Measurements from ENCODE around the gene CHST8. TPM values are rescaled to one million over a fixed set of nuclear protein-coding genes. Genes with fewer than 3 reads are reported as not detected.

The CHST8 gene
- total RNA-seq, 6 experiments from 2014 or later = not detected

DNA sequence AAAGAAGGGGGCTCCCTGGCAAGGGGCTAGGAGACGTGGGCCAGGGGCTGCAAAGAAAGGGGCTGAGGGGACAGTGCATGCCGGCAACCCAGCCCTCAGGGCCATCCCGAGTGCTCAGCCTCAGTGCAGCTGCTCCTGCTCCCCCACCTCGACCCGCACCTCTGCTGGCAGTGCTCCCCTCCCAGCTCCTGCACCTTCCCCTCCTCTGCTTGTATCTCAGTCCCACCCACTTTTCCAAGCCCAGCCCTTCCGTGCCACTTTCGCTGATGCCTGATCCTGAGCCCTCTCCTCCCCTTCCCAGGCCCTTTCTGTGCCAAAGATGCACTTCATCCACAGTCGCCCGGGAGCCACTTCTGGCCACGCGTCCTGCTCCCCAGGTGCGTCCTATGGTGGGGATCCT, 105.0 kb downstream of the CHST8 start:
- Mint-ChIP-seq H3K27ac (no peak overlapping the region), H3K27me3 (ENCODE audit: insufficient read depth) (peaks cover 1% of the 10 kb centered on the region), H3K36me3 (ENCODE audit: low read depth) (peaks cover 4% of the 10 kb centered on the region; the same call in 1 of the 2 replicates), H3K9me3 (peaks cover 42% of the 10 kb centered on the region), H3K4me3 (no peak overlapping the region), H3K4me1 (ENCODE audit: low read depth) (no peaks in the 10 kb centered on the region)
- TF ChIP-seq, protein P1, sequence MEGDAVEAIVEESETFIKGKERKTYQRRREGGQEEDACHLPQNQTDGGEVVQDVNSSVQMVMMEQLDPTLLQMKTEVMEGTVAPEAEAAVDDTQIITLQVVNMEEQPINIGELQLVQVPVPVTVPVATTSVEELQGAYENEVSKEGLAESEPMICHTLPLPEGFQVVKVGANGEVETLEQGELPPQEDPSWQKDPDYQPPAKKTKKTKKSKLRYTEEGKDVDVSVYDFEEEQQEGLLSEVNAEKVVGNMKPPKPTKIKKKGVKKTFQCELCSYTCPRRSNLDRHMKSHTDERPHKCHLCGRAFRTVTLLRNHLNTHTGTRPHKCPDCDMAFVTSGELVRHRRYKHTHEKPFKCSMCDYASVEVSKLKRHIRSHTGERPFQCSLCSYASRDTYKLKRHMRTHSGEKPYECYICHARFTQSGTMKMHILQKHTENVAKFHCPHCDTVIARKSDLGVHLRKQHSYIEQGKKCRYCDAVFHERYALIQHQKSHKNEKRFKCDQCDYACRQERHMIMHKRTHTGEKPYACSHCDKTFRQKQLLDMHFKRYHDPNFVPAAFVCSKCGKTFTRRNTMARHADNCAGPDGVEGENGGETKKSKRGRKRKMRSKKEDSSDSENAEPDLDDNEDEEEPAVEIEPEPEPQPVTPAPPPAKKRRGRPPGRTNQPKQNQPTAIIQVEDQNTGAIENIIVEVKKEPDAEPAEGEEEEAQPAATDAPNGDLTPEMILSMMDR (IDR thresholded peaks at IDR 0.05) = no peak
- no peak for DNase-seq

DNA sequence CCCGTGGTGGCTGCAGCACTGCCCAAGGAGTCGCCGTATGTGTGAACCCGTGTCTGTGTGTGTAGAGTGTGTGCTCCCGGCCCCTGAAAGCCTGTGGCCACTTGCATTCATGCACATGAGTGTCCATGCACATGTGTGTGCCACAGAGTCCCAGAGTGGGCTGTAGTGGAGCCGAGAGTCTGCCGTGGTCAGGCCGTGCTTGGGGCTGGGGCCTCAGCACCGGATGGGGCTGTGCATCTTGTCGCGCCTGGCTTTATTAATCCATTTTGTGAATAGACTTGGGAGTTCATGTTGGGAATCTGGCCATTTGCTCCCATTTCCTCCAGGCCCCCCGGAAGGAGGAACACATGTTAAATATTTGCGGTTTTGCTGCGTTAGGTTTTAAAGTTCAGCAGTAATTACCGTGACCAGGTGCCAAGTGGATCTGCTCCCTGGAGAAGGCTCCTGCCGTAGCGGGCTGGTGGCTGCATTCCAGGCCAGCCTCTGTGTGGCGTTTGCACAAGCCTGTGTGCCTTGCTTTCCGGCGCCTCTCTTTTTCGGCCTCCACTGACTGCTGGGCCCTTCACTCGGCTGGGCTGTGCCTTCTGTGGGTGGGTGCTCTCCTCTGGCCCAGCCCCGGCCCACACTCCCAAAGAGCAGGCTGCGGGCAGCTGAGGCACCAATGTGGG, 105.7 kb downstream of the CHST8 start:
- TF ChIP-seq, protein P1 (IDR thresholded peaks at IDR 0.05) = no peak
- Mint-ChIP-seq H3K9me3 (peaks cover 42% of the 10 kb centered on the region), H3K4me3 (no peak overlapping the region), H3K36me3 (ENCODE audit: low read depth) (peaks cover 4% of the 10 kb centered on the region; the same call in 1 of the 2 replicates), H3K27me3 (ENCODE audit: insufficient read depth) (peaks cover 1% of the 10 kb centered on the region), H3K27ac (no peak overlapping the region), H3K4me1 (ENCODE audit: low read depth) (no peaks in the 10 kb centered on the region)
- DNase-seq = no peak

DNA sequence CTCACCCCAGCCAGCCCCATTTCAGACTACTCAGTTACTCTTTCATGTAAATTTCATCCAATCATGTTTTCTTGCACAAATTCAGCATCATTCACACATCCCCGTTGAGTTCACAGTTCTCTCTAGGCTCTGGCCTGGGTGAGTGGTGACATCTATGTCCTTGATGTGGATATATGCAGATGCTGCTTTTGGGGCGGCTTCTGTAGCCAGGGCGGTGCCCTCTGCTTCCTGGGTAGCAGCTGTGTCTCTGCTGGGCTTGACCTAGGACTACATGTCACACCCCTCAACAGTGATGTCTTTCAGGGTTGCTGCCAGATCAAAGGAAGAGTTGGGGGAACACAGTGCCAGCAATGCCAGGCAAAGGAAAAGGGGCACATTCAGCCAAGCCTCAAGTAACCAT, 106.4 kb downstream of the CHST8 start:
- H3K4me3 Mint-ChIP-seq = no peak overlapping the region
- no peak for DNase-seq
- TF ChIP-seq, protein P1 (IDR thresholded peaks at IDR 0.05) = no peak
- no peaks in the 10 kb centered on the region for H3K4me1 Mint-ChIP-seq (ENCODE audit: low read depth)
- peaks cover 4% of the 10 kb centered on the region; the same call in 1 of the 2 replicates for H3K36me3 Mint-ChIP-seq (ENCODE audit: low read depth)
- H3K27ac Mint-ChIP-seq = no peak overlapping the region
- H3K27me3 Mint-ChIP-seq (ENCODE audit: insufficient read depth) = peaks cover 1% of the 10 kb centered on the region; the same call in 1 of the 2 replicates
- peaks cover 38% of the 10 kb centered on the region for H3K9me3 Mint-ChIP-seq

DNA sequence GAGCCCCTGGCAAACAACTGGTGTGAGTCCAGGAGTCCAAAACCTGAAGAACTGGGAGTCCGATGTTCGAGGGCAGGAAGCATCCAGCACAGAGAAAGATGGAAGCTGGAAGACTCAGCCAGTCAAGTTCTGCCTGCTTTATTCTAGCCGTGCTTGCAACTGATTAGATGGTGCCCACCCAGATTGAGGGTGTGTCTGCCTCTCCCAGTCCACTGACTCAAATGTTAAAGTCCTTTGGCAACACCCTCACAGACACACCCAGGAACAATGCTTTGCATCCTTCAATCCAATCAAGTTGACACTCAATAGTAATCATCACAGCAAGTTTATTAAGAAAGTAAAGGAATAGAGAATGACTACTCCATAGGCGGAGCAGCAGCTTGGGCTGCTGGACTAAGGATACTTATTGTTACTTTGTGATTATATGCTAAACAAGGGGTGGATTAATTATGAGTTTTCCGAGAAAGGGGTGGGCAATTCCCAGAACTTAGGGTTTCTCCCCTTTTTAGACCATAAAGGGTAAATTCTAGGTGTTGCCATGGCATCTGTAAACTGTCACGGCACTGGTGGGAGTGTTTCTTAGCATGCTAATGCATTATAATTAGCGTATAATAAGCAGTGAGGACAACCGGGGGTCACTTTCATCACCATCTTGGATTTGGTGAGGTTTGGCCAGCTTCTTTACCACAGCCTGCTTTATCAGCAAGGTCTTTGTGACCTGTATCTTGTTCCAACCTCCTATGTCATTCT, 109.3 kb downstream of the CHST8 start:
- DNase-seq = no peak
- H3K36me3 Mint-ChIP-seq (ENCODE audit: low read depth) = peaks cover 4% of the 10 kb centered on the region; the same call in 1 of the 2 replicates
- peaks cover 25% of the 10 kb centered on the region for H3K9me3 Mint-ChIP-seq
- no peak overlapping the region for H3K27ac Mint-ChIP-seq
- H3K4me3 Mint-ChIP-seq = no peak overlapping the region
- no peaks in the 10 kb centered on the region for H3K4me1 Mint-ChIP-seq (ENCODE audit: low read depth)
- H3K27me3 Mint-ChIP-seq (ENCODE audit: insufficient read depth) = no peaks in the 10 kb centered on the region; the same call in 1 of the 2 replicates
- TF ChIP-seq, protein P1 (IDR thresholded peaks at IDR 0.05) = no peak

DNA sequence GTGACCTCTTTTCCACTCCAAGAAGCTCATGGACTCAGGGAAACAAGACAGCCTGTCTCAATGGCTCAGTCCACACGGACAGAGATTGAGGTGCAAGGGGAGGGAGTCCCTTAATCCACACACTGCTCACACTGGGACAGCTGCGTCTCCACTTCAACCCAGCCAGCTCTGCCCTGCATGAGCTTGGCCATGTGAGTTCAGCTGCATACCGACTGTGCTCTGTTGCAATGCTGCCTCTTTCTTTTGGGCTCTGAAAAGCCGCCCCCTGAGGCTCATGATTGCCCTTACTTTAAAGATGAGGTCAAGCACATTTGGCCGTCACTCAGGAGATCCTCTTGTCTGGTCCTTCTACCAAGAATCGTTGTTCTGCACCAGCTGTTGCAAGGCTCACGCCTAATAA, 110.1 kb downstream of the CHST8 start:
- Mint-ChIP-seq H3K36me3 (ENCODE audit: low read depth) (peaks cover 4% of the 10 kb centered on the region; the same call in 1 of the 2 replicates), H3K27ac (no peak overlapping the region), H3K27me3 (ENCODE audit: insufficient read depth) (no peaks in the 10 kb centered on the region; the same call in 1 of the 2 replicates), H3K4me1 (ENCODE audit: low read depth) (no peaks in the 10 kb centered on the region), H3K9me3 (peaks cover 25% of the 10 kb centered on the region), H3K4me3 (no peak overlapping the region)
- TF ChIP-seq, protein P1 (IDR thresholded peaks at IDR 0.05) = no peak
- DNase-seq = no peak
